HG03378 (cell line): ENCODE data around the gene UCKL1.
"Not testable (repeated sequence)": the region's sequence is repeated elsewhere in the genome, so short reads cannot be mapped to it uniquely, and the experiment has no call there.

Experiments used
- ATAC-seq: cut with Tn5 transposase; IDR thresholded peaks from one replicate; pipeline ENCODE4 v1.9.1; 2021; ENCODE audit warnings: mild to moderate bottlenecking, moderate library complexity; ENCODE audit not compliant: unreplicated experiment

UCKL1 gene

GRCh38 chr20:63929071-63929470 is 27.1 kb downstream of the UCKL1 start:
- no peak for ATAC-seq

DNA sequence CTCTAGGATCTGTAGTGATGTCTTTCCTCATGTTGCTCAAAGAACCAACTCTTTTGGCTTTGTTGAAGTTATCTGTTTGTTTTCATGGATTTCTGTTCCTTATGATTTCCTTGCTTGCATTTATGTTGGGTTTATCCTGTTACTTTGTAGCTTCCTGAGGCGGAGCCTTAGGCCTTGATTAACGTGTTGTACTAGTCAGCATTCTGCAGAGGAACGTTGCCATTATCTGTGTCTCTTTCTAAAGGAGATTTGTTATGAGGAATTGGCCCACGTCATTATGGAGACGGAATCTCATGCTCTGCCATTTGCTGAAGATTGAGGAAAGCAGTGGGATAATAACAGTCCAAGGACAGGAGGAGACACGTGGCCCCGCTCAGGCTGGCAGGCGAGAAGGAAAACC is 29.9 kb downstream of the UCKL1 start:
- ATAC-seq = no peak

DNA sequence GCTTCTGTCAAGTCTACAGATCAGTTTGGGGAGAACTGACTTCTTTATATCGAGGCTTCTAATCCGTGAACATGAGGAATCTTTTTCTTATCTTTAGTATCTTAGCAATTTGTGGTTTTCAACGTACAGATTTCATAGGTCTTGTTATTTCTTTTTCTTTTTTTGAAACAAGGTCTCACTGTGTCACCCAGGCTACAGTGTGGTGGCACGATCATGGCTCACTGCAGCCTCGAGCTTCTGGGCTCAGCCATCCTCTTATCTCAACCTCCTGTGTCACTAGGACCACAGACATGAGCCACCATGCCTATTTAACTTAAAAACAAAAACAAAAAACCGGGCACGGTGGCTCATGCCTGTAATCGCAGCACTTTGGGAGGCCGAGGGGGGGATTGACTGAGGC is 32.0 kb downstream of the UCKL1 start:
- ATAC-seq = no peak

DNA sequence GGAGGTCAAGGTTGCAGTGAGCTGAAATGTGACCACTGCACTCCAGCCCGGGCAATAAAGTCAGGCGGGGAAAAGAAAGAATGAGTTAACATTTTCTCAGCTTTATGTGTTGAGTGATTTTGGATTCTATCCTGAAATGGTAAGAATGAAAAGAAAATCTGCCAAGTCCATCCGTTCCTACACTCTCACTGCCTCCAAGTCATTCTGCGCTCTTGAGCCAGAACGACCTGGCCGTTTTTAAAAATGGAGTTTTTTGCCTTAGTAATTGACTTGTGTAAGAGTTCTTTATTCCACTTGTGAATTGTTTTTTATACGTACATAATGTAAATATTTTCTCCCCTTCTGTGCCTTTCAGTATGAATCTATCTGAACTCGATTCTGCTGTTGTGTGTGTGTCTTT is 32.6 kb downstream of the UCKL1 start:
- no peak for ATAC-seq

GRCh38 chr20:63920226-63920625 is 36.0 kb downstream of the UCKL1 start:
- no peak for ATAC-seq

DNA sequence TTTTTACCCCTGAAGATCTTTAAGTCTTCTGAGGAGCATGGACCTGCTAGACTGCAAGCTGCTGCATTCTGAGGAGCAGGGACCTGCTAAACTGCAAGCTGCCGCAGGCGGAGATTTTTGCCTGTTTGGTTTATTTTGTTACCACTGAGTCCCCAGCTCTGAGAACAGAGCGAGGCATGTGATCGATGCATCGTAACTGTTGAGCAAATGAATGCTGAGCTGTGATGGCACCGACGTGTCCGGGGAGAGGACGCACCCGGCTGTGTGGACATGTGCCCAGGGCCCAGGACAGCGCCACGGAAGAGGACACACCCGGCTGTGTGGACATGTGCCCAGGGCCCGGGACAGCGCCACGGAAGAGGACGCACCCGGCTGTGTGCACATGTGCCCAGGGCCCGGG is 37.1 kb downstream of the UCKL1 start:
- ATAC-seq = no peak

GRCh38 chr20:63917811-63918210 is 38.4 kb downstream of the UCKL1 start:
- ATAC-seq = no peak

DNA sequence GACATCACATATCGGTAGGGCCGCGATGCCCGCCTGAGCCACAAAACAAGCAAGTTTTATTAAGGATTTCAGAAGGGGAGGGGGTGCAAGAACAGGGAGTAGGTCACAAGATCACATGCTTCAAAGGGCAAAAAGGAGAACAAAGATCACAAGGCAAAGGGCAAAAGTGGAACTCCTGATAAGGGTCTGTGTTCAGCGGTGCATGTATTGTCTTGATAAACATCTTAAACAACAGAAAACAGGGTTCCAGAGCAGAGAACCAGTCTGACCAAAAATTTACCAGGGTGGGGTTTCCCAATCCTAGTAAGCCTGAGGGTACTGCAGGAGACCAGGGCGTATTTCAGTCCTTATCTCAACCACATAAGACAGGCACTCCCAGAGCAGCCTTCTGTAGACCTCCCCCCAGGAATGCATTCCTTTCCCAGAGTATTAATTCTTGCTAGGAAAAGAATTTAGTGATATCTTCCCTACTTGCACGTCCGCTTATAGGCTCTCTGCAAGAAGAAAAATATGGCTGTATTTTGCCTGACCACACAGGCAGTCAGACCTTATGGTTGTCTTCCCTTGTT is 39.8 kb downstream of the UCKL1 start:
- ATAC-seq = not testable (repeated sequence)

GRCh38 chr20:63915471-63915870 is 40.7 kb downstream of the UCKL1 start:
- ATAC-seq = no peak

DNA sequence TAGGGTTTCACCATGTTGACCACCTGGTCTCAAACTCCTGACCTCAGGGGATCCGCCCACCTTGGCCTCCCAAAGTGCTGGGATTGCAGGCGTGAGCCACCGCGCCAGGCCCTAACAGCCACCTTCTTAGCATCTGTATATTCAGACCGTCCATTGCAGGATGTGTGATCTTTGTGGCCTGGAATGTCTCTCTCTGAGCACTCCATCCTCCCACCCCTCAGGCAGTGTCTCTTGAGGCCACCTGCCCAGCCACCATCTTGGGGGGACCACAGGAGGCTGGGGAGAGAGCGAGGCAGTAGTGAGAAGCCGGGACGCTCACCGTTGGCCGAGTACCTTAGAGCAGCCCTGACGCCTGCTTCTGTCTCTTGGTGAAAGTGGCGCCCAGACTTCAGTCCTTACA is 42.4 kb downstream of the UCKL1 start:
- no peak for ATAC-seq

- no peak for ATAC-seq
Observed at GRCh38 chr20:63911176-63911575, 45.0 kb downstream of the UCKL1 start.

DNA sequence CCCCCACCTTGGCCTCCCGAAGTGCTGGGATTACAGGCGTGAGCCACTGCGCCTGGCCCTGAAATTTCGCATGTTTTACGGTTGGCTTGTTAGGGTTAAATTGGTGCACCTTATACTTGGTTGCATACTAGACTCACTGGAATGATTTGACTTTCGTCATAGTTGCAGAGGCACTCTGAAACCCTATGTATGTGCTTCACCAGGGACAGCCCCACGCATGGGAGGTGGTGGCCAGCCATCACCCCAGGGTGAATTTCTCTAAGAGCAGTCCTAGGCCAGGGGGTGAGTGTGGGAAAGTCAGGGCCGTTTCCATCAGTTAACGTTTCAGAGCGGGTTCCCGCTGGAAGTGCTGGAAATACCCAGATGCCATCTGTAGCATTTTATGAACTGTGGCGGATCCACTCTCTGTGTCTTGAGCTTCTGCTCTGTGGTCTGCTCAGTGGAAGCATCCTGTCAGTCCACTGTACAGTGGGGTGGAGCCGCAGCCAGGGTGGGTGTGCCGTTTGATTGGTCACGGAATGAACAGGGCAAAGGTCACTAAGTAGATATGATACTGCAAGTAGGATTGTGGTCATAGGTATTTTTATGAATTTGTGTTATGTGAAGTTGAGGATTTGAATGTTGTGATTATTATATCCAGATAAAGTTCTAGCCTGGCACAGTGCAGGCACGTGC is 48.1 kb downstream of the UCKL1 start:
- ATAC-seq = no peak

DNA sequence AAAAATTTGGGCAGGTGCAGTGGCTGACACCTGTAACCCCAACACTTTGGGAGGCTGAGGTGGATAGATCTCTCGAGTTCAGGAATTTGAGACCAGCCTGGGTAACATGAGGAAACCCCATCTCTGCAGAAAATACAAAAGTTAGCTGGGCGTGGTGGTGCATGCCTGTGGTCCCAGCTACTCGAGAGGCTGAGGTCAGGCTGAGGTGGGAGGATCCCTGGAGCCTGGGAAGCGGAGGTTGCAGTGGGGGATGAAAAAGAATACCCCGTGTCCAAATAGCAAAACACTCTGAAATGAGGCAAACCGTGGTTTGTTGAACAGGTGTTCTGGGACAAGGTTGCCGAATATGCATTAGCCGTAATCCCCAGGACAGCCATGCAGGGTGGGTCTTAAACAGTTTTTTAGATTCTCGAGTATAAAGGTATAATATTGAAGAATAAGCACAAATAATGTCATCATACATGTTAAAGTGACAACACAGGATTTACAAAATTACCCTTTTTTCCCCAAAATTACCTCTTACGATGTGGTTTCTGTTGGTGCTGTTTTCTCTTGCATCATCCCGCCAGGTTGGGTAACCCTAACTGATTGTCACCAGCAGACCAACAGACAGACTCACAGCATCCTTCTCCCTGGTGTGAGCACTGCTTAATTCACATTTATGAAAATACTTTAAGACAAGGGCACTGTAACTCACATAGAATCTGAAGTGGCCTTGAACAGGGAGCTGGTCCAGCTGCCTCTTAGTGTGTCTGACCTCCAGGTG is 52.2 kb downstream of the UCKL1 start:
- no peak for ATAC-seq

GRCh38 chr20:63900413-63900812 is 55.8 kb downstream of the UCKL1 start:
- ATAC-seq = no peak

DNA sequence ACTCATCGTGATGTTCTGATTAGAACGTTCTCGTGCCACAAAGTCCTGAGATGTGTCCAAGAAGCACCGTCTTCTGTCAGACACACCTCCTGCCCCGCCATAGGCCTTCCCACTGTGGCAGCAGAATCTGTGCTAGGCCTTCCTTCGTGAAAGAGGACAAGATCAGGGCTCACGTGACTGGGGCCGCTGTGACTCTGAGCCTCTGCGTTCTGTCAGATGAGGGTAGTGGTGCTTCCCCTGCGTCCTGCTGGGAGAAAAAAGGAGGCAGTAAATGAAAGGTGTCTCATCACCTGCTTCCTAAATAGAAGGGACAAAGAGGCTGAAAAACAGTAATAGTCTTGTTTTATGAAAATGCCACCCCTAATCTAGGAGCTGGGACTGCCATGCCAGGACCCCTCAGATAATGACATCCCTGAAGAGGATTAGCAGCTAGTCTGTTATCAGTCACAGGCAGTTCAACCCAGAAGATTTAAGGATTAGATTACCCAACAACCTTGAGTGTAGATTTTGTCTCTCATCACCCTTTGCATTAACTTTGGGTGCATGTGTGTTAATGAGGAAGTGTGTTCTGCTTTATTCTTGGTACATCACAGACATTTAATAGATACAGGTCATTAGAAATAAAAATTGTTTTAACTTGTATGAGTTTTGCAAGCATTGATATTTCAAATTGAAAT is 57.2 kb downstream of the UCKL1 start:
- ATAC-seq = no peak

- ATAC-seq = no peak
Observed at GRCh38 chr20:63897978-63898561, 58.1 kb downstream of the UCKL1 start.

DNA sequence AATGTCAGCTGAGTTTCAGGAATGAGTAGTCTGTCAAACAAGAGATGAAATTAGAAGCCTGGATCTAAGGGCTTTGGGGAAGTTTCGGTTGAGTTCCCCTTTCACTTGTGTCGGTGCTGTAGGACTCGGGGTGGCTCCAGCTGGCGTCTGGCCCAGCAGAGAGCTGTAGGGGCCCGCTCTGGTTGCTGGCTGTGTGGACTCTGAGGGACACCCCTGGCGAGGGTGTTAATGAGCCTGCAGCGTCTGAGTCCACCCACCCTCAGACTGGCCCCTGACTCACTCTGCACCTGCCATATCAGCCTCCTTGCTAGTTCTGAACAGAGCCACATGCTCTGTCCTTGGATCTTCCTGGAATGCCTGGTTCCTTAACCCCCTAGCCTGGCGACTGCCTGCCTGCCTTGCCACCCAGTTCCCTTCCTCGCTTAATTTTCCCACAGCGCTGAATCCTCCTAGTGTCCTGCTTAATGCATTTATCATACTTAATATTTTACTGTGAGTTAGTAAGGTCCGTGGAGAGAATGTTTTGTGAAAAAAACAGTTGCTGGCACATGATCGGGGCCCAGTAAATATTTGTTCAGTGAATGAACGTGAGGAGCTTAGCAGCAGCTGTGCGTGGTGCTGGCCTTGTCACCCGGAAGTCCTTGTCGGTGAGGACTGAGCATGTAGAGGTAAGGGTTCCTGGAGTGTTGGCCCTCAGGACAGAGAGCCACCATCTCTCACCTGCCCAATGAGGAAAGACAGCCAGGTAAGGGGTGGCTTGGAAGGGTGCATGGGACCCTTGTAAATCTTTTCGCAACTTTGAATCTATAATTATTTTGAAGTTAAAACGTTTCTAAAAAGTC is 59.7 kb downstream of the UCKL1 start:
- no peak for ATAC-seq

- no peak for ATAC-seq
Observed at GRCh38 chr20:63895952-63896263, 60.3 kb downstream of the UCKL1 start.

- no peak for ATAC-seq
Observed at GRCh38 chr20:63895202-63895951, 60.8 kb downstream of the UCKL1 start.
